ENCODE data around the gene POMT2.

- TF ChIP-seq CTCF (IDR thresholded peaks at IDR 0.05) (no peak), POLR2A (IDR thresholded peaks at IDR 0.05) (no peak)
Measured at GRCh38 chr14:77296906-77297305, 23.8 kb downstream of the POMT2 start.
